NCI-H345 (cell line): ENCODE measurements around the gene CYB5R4.
"Not testable (repeated sequence)": the region's sequence is repeated elsewhere in the genome, so short reads cannot be mapped to it uniquely, and the experiment has no call there.

Source experiments
- DNase-seq: peaks from one replicate; lab custom pipeline; 2025; lab: John Stamatoyannopoulos, UW

Gene CYB5R4

DNA sequence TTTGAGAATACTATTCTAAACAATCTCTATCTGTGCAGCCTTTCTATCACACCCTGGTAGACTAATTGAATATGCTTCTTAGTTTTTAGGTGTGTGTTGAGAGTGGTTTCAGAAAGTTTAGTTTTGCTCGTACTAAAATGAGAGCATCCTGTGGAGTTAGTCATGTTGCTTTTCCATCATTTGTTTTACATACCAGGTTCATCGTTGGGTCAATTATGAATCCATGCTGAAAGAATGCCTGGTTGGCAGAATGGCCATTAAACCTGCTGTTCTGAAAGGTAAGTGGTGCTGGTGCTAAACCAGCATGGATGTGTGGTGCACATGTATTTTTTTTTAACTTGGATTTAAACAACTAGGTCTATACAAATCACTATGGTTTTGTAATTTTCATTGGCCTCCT is 49.3 kb downstream of the CYB5R4 start:
- DNase-seq = no peak

DNA sequence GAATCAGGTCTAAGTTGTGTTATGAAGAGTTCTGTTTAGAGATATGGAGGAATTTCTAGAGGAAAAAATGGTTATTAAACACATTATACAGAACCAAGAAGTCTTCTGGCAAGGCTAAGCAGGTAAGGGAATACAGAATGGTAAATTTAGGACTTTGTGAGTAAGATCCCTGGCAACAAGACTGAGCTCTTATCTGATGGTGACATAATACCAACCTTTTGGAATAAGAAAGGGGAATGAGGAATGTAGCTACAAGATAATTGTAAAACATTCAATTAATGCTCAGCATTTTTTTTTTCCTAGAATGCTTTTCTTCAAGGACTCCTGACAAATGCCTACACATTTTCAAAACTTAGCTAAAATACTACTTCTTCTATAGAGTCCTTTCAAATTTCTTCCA is 51.8 kb downstream of the CYB5R4 start:
- DNase-seq = no peak

GRCh38 chr6:83914953-83915352 is 55.5 kb downstream of the CYB5R4 start:
- DNase-seq = no peak

GRCh38 chr6:83917001-83917400 is 57.5 kb downstream of the CYB5R4 start:
- DNase-seq = no peak

- no peak for DNase-seq
Measured at GRCh38 chr6:83920017-83920416, 60.5 kb downstream of the CYB5R4 start.

- DNase-seq = no peak
Measured at GRCh38 chr6:83921315-83921714, 61.8 kb downstream of the CYB5R4 start.

DNA sequence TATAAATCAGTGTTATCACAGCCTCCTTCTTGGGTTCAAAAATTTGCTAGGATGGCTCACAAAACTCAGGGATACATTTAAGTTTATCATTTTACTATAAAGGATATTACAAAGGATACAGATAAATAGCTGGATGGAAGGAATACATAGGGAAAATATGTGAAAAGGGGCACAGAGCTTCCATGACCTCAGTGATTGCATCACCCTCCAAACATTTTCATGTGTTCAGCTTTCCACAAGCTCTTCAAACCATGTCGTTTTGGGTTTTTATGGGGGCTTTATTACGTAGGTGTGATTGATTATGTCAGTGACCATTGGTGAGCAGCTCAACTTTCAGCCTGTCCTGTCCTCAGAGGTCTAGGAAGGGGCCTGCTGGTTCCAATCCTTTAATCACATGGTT is 68.0 kb downstream of the CYB5R4 start:
- no peak for DNase-seq

- no peak for DNase-seq
Measured at GRCh38 chr6:83928286-83928685, 68.8 kb downstream of the CYB5R4 start.

DNA sequence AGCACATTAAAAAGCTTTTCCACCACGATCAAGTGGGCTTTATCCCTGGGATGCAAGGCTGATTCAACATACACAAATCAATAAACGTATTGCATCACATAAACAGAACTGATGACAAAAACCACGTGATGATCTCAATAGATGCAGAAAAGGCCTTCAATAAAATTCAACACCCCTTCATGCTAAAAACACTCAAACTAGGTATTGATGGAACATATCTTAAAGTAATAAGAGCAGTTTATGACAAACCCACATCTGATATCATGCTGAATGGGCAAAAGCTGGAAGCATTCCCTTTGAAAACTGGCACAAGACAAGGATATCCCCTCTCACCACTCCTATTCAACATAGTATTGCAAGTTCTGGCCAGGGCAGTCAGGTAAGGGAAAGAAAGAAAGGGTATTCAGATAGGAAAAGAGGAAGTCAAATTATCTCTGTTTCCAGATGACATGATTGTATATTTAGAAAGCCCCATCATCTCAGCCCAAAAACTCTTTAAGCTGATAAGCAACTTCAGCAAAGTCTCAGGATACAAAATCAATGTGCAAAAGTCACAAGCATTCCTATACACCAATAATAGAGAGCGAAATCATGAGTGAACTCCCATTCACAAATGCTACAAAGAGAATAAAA is 86.8 kb downstream of the CYB5R4 start:
- not testable (repeated sequence) for DNase-seq

DNA sequence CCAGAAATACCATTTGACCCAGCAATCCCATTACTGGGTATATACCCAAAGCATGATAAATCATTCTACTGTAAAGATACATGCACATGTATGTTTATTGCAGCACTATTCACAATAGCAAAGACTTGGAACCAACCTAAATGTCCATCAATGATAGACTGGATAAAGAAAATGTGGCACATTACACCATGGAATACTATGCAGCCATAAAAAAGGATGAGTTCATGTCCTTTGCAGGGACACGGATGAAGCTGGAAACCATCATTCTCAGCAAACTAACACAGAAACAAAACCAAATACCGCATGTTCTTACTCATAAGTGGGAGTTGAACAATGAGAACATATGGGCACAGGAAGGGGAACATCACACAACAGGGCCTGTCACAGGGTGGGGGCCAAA is 88.5 kb downstream of the CYB5R4 start:
- DNase-seq = not testable (repeated sequence)

GRCh38 chr6:83948851-83949250 is 89.4 kb downstream of the CYB5R4 start:
- DNase-seq = no peak

GRCh38 chr6:83951423-83951822 is 91.9 kb downstream of the CYB5R4 start:
- DNase-seq = not testable (repeated sequence)

DNA sequence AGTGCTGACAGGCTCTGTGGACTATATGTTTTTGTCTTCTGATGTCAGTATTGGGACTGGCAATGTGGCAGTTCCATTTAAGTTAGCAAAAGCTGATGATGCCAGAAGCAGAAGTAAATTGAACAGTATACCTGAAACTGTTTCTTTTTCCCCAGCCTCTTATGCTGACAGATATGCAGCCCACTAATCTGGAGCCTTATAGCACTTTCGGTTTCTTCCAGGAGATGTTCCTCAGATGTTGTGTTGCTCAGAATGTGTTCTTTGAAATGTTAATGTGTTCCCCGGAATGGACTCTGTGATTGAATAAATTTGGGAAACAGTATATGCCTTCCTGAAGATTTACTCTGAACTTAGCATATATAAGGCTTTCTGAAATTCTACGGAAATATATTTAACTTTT is 93.3 kb downstream of the CYB5R4 start:
- DNase-seq = no peak

DNA sequence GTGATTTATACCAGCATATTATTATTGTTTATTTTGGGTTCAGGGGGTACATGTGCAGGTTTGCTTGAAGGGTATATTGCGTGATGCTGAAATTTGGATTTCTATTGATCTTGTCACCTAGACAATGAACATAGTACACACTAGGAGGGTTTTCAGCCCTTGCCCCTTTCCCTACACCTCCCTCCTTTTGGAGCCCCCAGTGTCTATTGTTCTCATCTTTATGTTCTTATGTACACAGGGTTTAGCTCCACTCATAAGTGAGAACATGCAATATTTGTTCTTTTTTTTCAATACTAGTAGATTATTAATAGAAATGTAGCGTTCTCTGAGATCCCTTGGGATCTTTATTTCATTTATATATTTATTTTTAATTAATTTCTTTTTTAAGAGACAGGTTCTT is 94.9 kb downstream of the CYB5R4 start:
- no peak for DNase-seq

- no peak for DNase-seq
Measured at GRCh38 chr6:83958241-83958685, 98.8 kb downstream of the CYB5R4 start.

DNA sequence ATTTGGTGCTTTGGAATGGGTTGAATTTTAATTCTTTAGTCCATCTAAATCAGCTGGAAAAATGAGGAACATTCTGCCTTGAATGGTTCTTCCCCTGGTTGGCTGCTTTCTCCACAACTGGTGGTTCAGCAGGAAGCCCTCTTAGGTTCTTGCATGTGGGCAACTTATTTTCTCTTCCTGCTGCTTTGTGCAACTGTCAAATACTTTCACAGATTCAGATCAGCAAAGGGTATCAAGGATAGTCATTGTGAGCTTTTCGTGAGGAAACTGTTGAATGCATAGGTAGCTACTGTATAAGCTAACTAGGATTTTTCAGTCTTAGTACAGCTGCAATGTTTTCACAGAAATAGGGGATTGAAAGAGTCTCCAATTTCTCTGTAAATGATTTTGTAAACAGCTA is 101.2 kb downstream of the CYB5R4 start:
- DNase-seq = no peak

DNA sequence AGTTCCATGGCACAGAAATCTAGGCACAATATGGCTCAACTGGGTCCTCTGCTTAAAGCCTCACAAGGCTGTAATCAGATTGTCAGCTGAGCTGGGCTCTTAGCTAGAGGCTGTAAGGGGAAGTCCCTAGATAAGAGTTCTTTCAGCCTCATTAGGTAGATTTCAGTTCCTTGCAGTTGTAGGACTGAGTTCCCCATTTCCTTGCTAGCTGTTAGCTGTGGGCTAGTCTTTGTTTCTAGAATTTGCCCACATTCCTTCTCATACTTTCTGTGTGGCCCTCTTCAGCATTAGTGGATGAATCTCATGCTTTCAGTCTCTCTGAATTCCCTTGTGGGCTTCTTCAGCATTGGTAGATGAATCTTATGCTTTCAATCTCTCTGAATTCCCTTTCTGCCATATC is 103.1 kb downstream of the CYB5R4 start:
- DNase-seq = no peak

DNA sequence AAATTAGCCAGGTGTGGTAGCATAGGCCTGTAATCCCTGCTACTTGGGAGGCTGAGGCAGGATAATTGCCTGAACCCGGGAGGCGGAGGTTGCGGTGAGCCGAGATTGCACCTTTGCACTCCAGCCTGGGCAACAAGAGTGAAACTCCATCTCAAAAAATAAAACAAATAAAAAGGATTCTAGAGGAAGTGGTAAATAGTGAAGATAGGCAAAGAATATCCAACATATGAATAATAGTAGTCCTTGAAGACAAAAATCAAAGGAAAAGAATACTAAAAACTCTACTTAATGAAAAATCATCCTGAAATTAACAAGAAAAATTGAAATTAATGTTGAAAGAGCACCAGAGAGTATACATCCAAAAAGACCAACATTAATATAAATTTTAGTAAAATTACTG is 107.0 kb downstream of the CYB5R4 start:
- no peak for DNase-seq

DNA sequence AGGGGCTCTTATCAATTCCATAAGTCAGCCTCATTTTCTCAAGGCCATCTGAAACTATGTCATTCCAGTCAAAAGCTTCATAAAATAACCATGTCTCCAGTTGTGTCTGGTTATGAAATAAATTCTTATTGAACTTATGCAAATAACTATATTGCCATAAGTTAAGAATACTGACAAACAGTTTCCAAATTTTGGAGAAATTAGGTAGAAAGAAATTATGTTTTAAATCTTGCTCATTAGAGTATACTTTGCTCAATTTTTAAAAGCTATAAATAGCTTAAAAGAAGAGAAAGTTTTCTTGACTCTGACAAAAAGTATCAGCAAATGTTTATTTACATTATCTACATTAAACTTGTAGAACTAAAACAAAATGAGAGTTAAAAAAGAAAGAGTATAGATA is 111.1 kb downstream of the CYB5R4 start:
- no peak for DNase-seq

- no peak for DNase-seq
Measured at GRCh38 chr6:83974409-83975050, 115.0 kb downstream of the CYB5R4 start.

DNA sequence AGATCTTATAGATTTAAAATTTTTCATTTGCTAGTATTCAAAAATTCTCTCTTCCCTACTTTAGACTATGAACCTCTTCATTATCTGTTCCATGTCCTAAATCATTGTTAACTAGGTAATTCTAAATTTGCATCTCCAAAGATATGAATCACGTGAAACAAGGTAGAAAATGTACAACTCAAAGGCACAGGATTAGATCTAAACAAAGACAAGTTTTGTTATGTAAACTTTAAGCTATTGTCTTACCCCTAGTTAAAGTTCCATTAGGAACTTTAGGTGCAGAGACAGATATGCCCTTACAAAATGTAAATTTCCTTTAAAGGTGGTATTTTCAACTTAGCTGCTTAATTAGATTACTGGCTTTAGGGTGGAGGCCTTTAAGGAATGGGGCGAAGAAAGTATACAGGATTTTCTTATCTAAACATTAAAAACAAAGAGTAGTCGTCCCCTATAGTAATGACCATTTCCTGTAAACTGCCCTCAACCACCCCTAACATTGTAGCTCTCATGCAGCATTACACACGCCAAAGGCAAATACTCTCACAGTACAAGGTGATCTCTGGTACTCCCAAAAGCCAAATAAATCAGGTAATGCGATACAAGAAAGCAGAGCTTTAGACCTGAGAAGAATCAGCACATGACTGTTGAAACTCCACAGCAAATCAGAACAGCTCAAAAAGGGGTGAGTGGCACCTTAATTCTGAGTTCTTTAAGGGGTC is 116.7 kb downstream of the CYB5R4 start:
- DNase-seq = no peak

- no peak for DNase-seq
Measured at GRCh38 chr6:83976871-83977270, 117.4 kb downstream of the CYB5R4 start.

- no peak for DNase-seq
Measured at GRCh38 chr6:83978324-83978734, 118.8 kb downstream of the CYB5R4 start.
